ENCODE data around the gene CFAP157.

Gene CFAP157

GRCh38 chr9:127711226-127711701 is 4.5 kb downstream of the CFAP157 start:
- TF ChIP-seq, protein P1, sequence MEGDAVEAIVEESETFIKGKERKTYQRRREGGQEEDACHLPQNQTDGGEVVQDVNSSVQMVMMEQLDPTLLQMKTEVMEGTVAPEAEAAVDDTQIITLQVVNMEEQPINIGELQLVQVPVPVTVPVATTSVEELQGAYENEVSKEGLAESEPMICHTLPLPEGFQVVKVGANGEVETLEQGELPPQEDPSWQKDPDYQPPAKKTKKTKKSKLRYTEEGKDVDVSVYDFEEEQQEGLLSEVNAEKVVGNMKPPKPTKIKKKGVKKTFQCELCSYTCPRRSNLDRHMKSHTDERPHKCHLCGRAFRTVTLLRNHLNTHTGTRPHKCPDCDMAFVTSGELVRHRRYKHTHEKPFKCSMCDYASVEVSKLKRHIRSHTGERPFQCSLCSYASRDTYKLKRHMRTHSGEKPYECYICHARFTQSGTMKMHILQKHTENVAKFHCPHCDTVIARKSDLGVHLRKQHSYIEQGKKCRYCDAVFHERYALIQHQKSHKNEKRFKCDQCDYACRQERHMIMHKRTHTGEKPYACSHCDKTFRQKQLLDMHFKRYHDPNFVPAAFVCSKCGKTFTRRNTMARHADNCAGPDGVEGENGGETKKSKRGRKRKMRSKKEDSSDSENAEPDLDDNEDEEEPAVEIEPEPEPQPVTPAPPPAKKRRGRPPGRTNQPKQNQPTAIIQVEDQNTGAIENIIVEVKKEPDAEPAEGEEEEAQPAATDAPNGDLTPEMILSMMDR (IDR thresholded peaks at IDR 0.05; ENCODE audit: low read length) = no peak
- no peak overlapping the region for H2AFZ ChIP-seq (ENCODE audit: low read length)
- no peak overlapping the region for H3K4me3 ChIP-seq (ENCODE audit: low read length)
- no peaks in the 10 kb centered on the region for H3K9me2 ChIP-seq (replicated peaks; ENCODE audit: insufficient read depth, low read length)
- no peaks in the 10 kb centered on the region for H3K4me1 ChIP-seq (ENCODE audit: low read length)
- H3K27ac ChIP-seq (ENCODE audit: low read length) = no peak overlapping the region
- H3K9ac ChIP-seq (ENCODE audit: low read length) = no peak overlapping the region
- DNase-seq = no peak
- H3K27me3 ChIP-seq (replicated peaks; ENCODE audit: insufficient read depth, low read length) = no peaks in the 10 kb centered on the region
- H3K36me3 ChIP-seq (replicated peaks; ENCODE audit: insufficient read depth, low read length) = no peaks in the 10 kb centered on the region
- H3K79me2 ChIP-seq (ENCODE audit: low read length) = no peaks in the 10 kb centered on the region
- H3K9me3 ChIP-seq (replicated peaks; ENCODE audit: insufficient read depth, low read length) = no peaks in the 10 kb centered on the region
- H4K20me1 ChIP-seq (ENCODE audit: insufficient read depth, low read length) = no peaks in the 10 kb centered on the region
- H3F3A ChIP-seq (ENCODE audit: insufficient read depth, low read length) = no peaks in the 10 kb centered on the region
- H3K4me2 ChIP-seq (ENCODE audit: low read depth, low read length) = no peak overlapping the region

DNA sequence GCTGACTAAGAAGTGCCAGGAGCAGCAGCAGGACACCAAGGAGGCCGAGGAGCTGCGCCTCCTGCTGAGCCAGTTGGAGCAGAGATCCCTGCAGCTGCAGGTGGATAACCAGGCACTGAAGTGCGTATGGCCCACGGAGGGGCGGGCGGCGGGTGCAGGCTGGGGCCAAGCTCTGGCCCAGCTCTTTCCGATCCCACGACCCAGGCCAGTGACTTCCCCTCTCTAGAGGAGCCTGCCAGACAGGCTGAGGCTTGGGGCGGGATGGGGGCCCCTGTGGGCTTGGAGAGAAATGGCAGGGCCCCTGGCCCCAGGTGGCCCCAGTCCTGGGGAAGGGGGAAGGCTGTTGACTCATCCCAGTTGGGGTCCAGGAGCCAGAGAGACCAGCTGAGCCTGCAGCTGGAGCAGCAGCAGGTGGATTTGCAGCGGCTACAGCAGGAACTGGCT is 5.1 kb downstream of the CFAP157 start:
- Histone ChIP-seq H3K4me2 (ENCODE audit: low read depth, low read length) (no peak overlapping the region), H3K4me1 (ENCODE audit: low read length) (no peaks in the 10 kb centered on the region), H3K4me3 (ENCODE audit: low read length) (no peak overlapping the region), H2AFZ (ENCODE audit: low read length) (no peak overlapping the region), H3K9ac (ENCODE audit: low read length) (no peak overlapping the region), H3K27ac (ENCODE audit: low read length) (no peak overlapping the region), H3K79me2 (ENCODE audit: low read length) (no peaks in the 10 kb centered on the region), H3F3A (ENCODE audit: insufficient read depth, low read length) (no peaks in the 10 kb centered on the region), H3K9me2 (replicated peaks; ENCODE audit: insufficient read depth, low read length) (no peaks in the 10 kb centered on the region), H3K9me3 (replicated peaks; ENCODE audit: insufficient read depth, low read length) (no peaks in the 10 kb centered on the region), H3K36me3 (replicated peaks; ENCODE audit: insufficient read depth, low read length) (no peaks in the 10 kb centered on the region), H4K20me1 (ENCODE audit: insufficient read depth, low read length) (no peaks in the 10 kb centered on the region), H3K27me3 (replicated peaks; ENCODE audit: insufficient read depth, low read length) (no peaks in the 10 kb centered on the region)
- no peak for TF ChIP-seq EZH2 (optimal IDR thresholded peaks at IDR 0.05; ENCODE audit: low read depth, low read length)
- TF ChIP-seq, protein P1 (IDR thresholded peaks at IDR 0.05; ENCODE audit: low read length) = no peak
- TF ChIP-seq EZH2phosphoT487 (IDR thresholded peaks at IDR 0.05; ENCODE audit: low read length) = no peak
- no peak for DNase-seq

- DNase-seq = no peak
- no peak overlapping the region for H2AFZ ChIP-seq (ENCODE audit: low read length)
- H3K9me2 ChIP-seq (replicated peaks; ENCODE audit: insufficient read depth, low read length) = no peaks in the 10 kb centered on the region
- no peak overlapping the region for H3K4me3 ChIP-seq (ENCODE audit: low read length)
- no peaks in the 10 kb centered on the region for H4K20me1 ChIP-seq (ENCODE audit: insufficient read depth, low read length)
- no peak overlapping the region for H3K4me2 ChIP-seq (ENCODE audit: low read depth, low read length)
- no peaks in the 10 kb centered on the region for H3K36me3 ChIP-seq (replicated peaks; ENCODE audit: insufficient read depth, low read length)
- no peaks in the 10 kb centered on the region for H3K4me1 ChIP-seq (ENCODE audit: low read length)
- no peaks in the 10 kb centered on the region for H3K79me2 ChIP-seq (ENCODE audit: low read length)
- TF ChIP-seq EZH2phosphoT487 (IDR thresholded peaks at IDR 0.05; ENCODE audit: low read length) = no peak
- TF ChIP-seq, protein P1 (IDR thresholded peaks at IDR 0.05; ENCODE audit: low read length) = no peak
- TF ChIP-seq EZH2 (optimal IDR thresholded peaks at IDR 0.05; ENCODE audit: low read depth, low read length) = no peak
- no peaks in the 10 kb centered on the region for H3K9me3 ChIP-seq (replicated peaks; ENCODE audit: insufficient read depth, low read length)
- no peaks in the 10 kb centered on the region for H3K27me3 ChIP-seq (replicated peaks; ENCODE audit: insufficient read depth, low read length)
- H3K27ac ChIP-seq (ENCODE audit: low read length) = no peak overlapping the region
- H3K9ac ChIP-seq (ENCODE audit: low read length) = no peak overlapping the region
- no peaks in the 10 kb centered on the region for H3F3A ChIP-seq (ENCODE audit: insufficient read depth, low read length)
Observed at GRCh38 chr9:127712371-127712770, 5.6 kb downstream of the CFAP157 start.

Measured in MM.1S (cell line).